Mucosa of descending colon (tissue), 3 donors: ENCODE results near the gene CCDC6. TPM values are rescaled to one million over a fixed set of nuclear protein-coding genes. Genes with fewer than 3 reads are reported as not detected.
A peak's percentile ranks its signal among the peaks of the same experiment; 100 is the strongest.

Experiments used
- ATAC-seq: fragments of 200-7000 bp; cut with Tn5 transposase; one replicate; pipeline ENCODE4 v1.9.1; 2020; ENCODE audit warnings: mild to moderate bottlenecking, moderate library complexity
- DNase-seq, 3 donors: peaks; one replicate each; pipeline ENCODE4 v3.0.0-alpha.2; 2020
- H3K36me3 ChIP-seq: fragments of 200-600 bp; one replicate; pipeline ENCODE4 v1.8.0; 2021; ENCODE audit warnings: low read depth, mild to moderate bottlenecking
- H3K4me1 ChIP-seq: fragments of 200-600 bp; one replicate; pipeline ENCODE4 v1.8.0; 2021; ENCODE audit warnings: low read depth, mild to moderate bottlenecking
- H3K4me3 ChIP-seq: fragments of 200-600 bp; one replicate; pipeline ENCODE4 v1.8.0; 2021; ENCODE audit warnings: mild to moderate bottlenecking
- H3K9me3 ChIP-seq: fragments of 200-600 bp; one replicate; pipeline ENCODE4 v1.8.0; 2021; ENCODE audit warnings: mild to moderate bottlenecking
- CTCF ChIP-seq: fragments of 200-600 bp; IDR thresholded peaks from one replicate; pipeline ENCODE4 v1.8.0; 2022; ENCODE audit warnings: antibody characterized with exemption, mild to moderate bottlenecking
- intact Hi-C, 2 donors: fragments of 100-400 bp; cut with DNase I in 1 of 2; cut with micrococcal nuclease in 1 of 2; formaldehyde crosslinking; loops; one replicate each; pipeline versions ENCODE4 v1.11.0 to v1.11.1; 2022; cut with DNase I, micrococcal nuclease
- total RNA-seq, 3 donors: library from RNA; stranded (reverse); fragmentation: NEBNext Ultra II Directional in 2 of 3; extraction: Animal tissue kit (Norgen Biotek cat#: 25700) in 2 of 3; gene quantifications; one replicate each; pipeline versions ENCODE4 v1.2.1 to v1.2.4, GENCODE V29; 2021 to 2023
- donor health status: DM: no; HTN: no; CAD: no; lungs with moderate emphysema.
- donor health status: DM: no; HTN: no; CAD: no.
- donor health status: DM: no; HTN: yes; CAD: no.

Gene CCDC6
- total RNA-seq, 3 donors from 2014 or later = 54.5 to 73.1 (median 62.7) TPM

GRCh38 chr10:59867590-59867989, 38.8 kb downstream of the CCDC6 start:
- Histone ChIP-seq H3K9me3 (no peaks in the 10 kb centered on the region), H3K4me3 (no peak overlapping the region), H3K36me3 (no peaks in the 10 kb centered on the region), H3K4me1 (peaks cover 46% of the 10 kb centered on the region)
- no peak for TF ChIP-seq CTCF
- no peak for ATAC-seq
- no peak for DNase-seq
- intact Hi-C loops = no loop called here

GRCh38 chr10:59865101-59865500, 41.3 kb downstream of the CCDC6 start:
- peak in 2 of 3 donors; percentile 38 to 85 for DNase-seq
- Histone ChIP-seq H3K36me3 (no peaks in the 10 kb centered on the region), H3K4me3 (no peak overlapping the region), H3K4me1 (peaks cover 38% of the 10 kb centered on the region), H3K9me3 (no peaks in the 10 kb centered on the region)
- intact Hi-C loops = loop anchor here in 1 of 2 donors (2.0 kb wide), 1 partner anchor 42 kb away; the partner anchor contains the start of gene CCDC6
- TF ChIP-seq CTCF = peak; percentile 24
- peak; percentile 88 for ATAC-seq

- H3K36me3 ChIP-seq = no peaks in the 10 kb centered on the region
- no peak overlapping the region for H3K4me3 ChIP-seq
- ATAC-seq (peak; percentile 13), DNase-seq (no peak)
- intact Hi-C loops = loop anchor here in 1 of 2 donors (2.0 kb wide), 1 partner anchor 42 kb away; the partner anchor contains the start of gene CCDC6
- H3K4me1 ChIP-seq = peaks cover 38% of the 10 kb centered on the region
- no peak for TF ChIP-seq CTCF
- H3K9me3 ChIP-seq = no peaks in the 10 kb centered on the region
These were observed 42.0 kb downstream of the CCDC6 start for GRCh38 chr10:59864141-59864962.

- intact Hi-C loops = no loop called here
- TF ChIP-seq CTCF = no peak
- H3K4me1 ChIP-seq = peaks cover 29% of the 10 kb centered on the region
These were observed 46.8 kb downstream of the CCDC6 start for GRCh38 chr10:59859570-59859969.

GRCh38 chr10:59857921-59858320, 48.4 kb downstream of the CCDC6 start:
- H3K4me1 ChIP-seq = peaks cover 13% of the 10 kb centered on the region
- intact Hi-C loops = no loop called here
- TF ChIP-seq CTCF = no peak
- DNase-seq (no peak), ATAC-seq (no peak)
- H3K4me3 ChIP-seq = no peak overlapping the region
- no peaks in the 10 kb centered on the region for H3K9me3 ChIP-seq
- H3K36me3 ChIP-seq = no peaks in the 10 kb centered on the region

More at GRCh38 chr10:59859570-59859969, 46.8 kb downstream of the CCDC6 start:
- DNase-seq = no peak
- no peaks in the 10 kb centered on the region for H3K9me3 ChIP-seq
- ATAC-seq = no peak
- no peak overlapping the region for H3K4me3 ChIP-seq
- H3K36me3 ChIP-seq = no peaks in the 10 kb centered on the region
